ENCODE data around the gene PARN. TPM values are rescaled to one million over a fixed set of nuclear protein-coding genes. Genes with fewer than 3 reads are reported as not detected.

Gene PARN
- polyA plus RNA-seq, 3 donors: 18.4 to 24.4 (median 19.1) TPM

- H2AFZ ChIP-seq (ENCODE audit: insufficient read depth, low read depth, low read length, poor library complexity, severe bottlenecking): no peak overlapping the region
- TF ChIP-seq CTCF (IDR thresholded peaks at IDR 0.05): no peak
- peaks cover 0 to 10% (median 0%) of the 10 kb centered on the region in 7 donors for H3K9me3 Mint-ChIP-seq
- H3K4me3 ChIP-seq (replicated peaks in 1 of 3; ENCODE audit: low read depth in 2 of 3, low read length in 3 of 3): no peak overlapping the region
- no peaks in the 10 kb centered on the region for H3K36me3 ChIP-seq (replicated peaks in 1 of 2; ENCODE audit: control insufficient read depth in 1 of 2, insufficient read depth in 2 of 2, low read length in 2 of 2)
- no peak overlapping the region for H3K27ac ChIP-seq (ENCODE audit: low read depth in 1 of 2, low read length in 2 of 2)
- no peak overlapping the region for H3K27ac Mint-ChIP-seq
- no peaks in the 10 kb centered on the region for H3K36me3 Mint-ChIP-seq
- H3K4me2 ChIP-seq (replicated peaks; ENCODE audit: extremely low read depth, low read length, poor library complexity, severe bottlenecking): no peak overlapping the region
- no peaks in the 10 kb centered on the region for H3K4me1 Mint-ChIP-seq
- no peak overlapping the region for H3K9ac ChIP-seq (ENCODE audit: insufficient read depth, low read length, poor library complexity, severe bottlenecking)
- no peak overlapping the region for H3K4me3 Mint-ChIP-seq
- 100% methylated on average over 1 of the region's 1 CpG for WGBS (ENCODE audit: insufficient coverage)
- H3K9me3 ChIP-seq (replicated peaks in 1 of 2; ENCODE audit: control insufficient read depth in 1 of 2, insufficient read depth in 1 of 2, low read length in 2 of 2): no peaks in the 10 kb centered on the region
- H3K27me3 Mint-ChIP-seq (ENCODE audit: low read depth in 3 of 3): peaks cover 4 to 16% (median 5%) of the 10 kb centered on the region in 3 donors
- intact Hi-C loops (cut with micrococcal nuclease): no loop called here
- H4K20me1 ChIP-seq (ENCODE audit: insufficient read depth, low read length): no peaks in the 10 kb centered on the region
- no peak for DNase-seq
- H3K79me2 ChIP-seq (ENCODE audit: insufficient read depth, low read length): no peaks in the 10 kb centered on the region
- H3K4me1 ChIP-seq (ENCODE audit: control insufficient read depth in 1 of 2, insufficient read depth in 2 of 2, low read length in 2 of 2): no peaks in the 10 kb centered on the region
- no peaks in the 10 kb centered on the region for H3K27me3 ChIP-seq (ENCODE audit: control insufficient read depth in 2 of 2, insufficient read depth in 2 of 2, low read length in 2 of 2)
Measured at GRCh38 chr16:14389359-14389758, 240.7 kb downstream of the PARN start.

- no peaks in the 10 kb centered on the region for H3K4me1 Mint-ChIP-seq
- H3K9me3 Mint-ChIP-seq: peaks cover 0 to 9% (median 0%) of the 10 kb centered on the region in 7 donors
- H3K36me3 ChIP-seq (replicated peaks in 1 of 2; ENCODE audit: control insufficient read depth in 1 of 2, insufficient read depth in 2 of 2, low read length in 2 of 2): no peaks in the 10 kb centered on the region
- no peaks in the 10 kb centered on the region for H3K4me1 ChIP-seq (ENCODE audit: control insufficient read depth in 1 of 2, insufficient read depth in 2 of 2, low read length in 2 of 2)
- no peak overlapping the region for H3K4me2 ChIP-seq (replicated peaks; ENCODE audit: extremely low read depth, low read length, poor library complexity, severe bottlenecking)
- TF ChIP-seq CTCF (IDR thresholded peaks at IDR 0.05): no peak
- H3K9ac ChIP-seq (ENCODE audit: insufficient read depth, low read length, poor library complexity, severe bottlenecking): no peak overlapping the region
- no peaks in the 10 kb centered on the region for H3K36me3 Mint-ChIP-seq
- no peak for DNase-seq
- intact Hi-C loops (cut with micrococcal nuclease): no loop called here
- no peaks in the 10 kb centered on the region for H4K20me1 ChIP-seq (ENCODE audit: insufficient read depth, low read length)
- H2AFZ ChIP-seq (ENCODE audit: insufficient read depth, low read depth, low read length, poor library complexity, severe bottlenecking): no peak overlapping the region
- no peaks in the 10 kb centered on the region for H3K79me2 ChIP-seq (ENCODE audit: insufficient read depth, low read length)
- H3K27ac Mint-ChIP-seq: no peak overlapping the region
- H3K9me3 ChIP-seq (replicated peaks in 1 of 2; ENCODE audit: control insufficient read depth in 1 of 2, insufficient read depth in 1 of 2, low read length in 2 of 2): no peaks in the 10 kb centered on the region
- peaks cover 5 to 15% (median 12%) of the 10 kb centered on the region in 3 donors for H3K27me3 Mint-ChIP-seq (ENCODE audit: low read depth in 3 of 3)
- H3K27me3 ChIP-seq (ENCODE audit: control insufficient read depth in 2 of 2, insufficient read depth in 2 of 2, low read length in 2 of 2): no peaks in the 10 kb centered on the region
- no peak overlapping the region for H3K27ac ChIP-seq (ENCODE audit: low read depth in 1 of 2, low read length in 2 of 2)
- H3K4me3 ChIP-seq (replicated peaks in 1 of 3; ENCODE audit: low read depth in 2 of 3, low read length in 3 of 3): no peak overlapping the region
- 93% methylated on average over 3 of the region's 7 CpGs for WGBS (ENCODE audit: insufficient coverage)
- H3K4me3 Mint-ChIP-seq: no peak overlapping the region
Measured at GRCh38 chr16:14388243-14388642, 241.8 kb downstream of the PARN start.

Data from CD14-positive monocyte (primary cell).